NCI-H748 treated with DMSO at 0.1 percent for 48 hours (cell line): ENCODE results near the gene PDE8B.

ENCODE experiments used
- DNase-seq: peaks from one replicate; lab custom pipeline; 2025; lab: John Stamatoyannopoulos, UW

The PDE8B gene

GRCh38 chr5:77319117-77319804 is 108.8 kb downstream of the PDE8B start:
- DNase-seq = no peak

- no peak for DNase-seq
Observed at GRCh38 chr5:77321793-77322394, 111.4 kb downstream of the PDE8B start.

GRCh38 chr5:77322406-77322805 is 111.9 kb downstream of the PDE8B start:
- DNase-seq = no peak

GRCh38 chr5:77325921-77326541 is 115.6 kb downstream of the PDE8B start:
- no peak for DNase-seq

- no peak for DNase-seq
Observed at GRCh38 chr5:77326986-77327734, 116.7 kb downstream of the PDE8B start.

- DNase-seq = no peak
Observed at GRCh38 chr5:77328930-77329647, 118.6 kb downstream of the PDE8B start.

- DNase-seq = no peak
Observed at GRCh38 chr5:77329664-77330430, 119.4 kb downstream of the PDE8B start.

- no peak for DNase-seq
Observed at GRCh38 chr5:77333036-77333435, 122.6 kb downstream of the PDE8B start.

GRCh38 chr5:77333451-77334123 is 123.1 kb downstream of the PDE8B start:
- DNase-seq = no peak

- no peak for DNase-seq
Observed at GRCh38 chr5:77337246-77337645, 126.8 kb downstream of the PDE8B start.

- no peak for DNase-seq
Observed at GRCh38 chr5:77337686-77338085, 127.2 kb downstream of the PDE8B start.

- DNase-seq = no peak
Observed at GRCh38 chr5:77339337-77339890, 128.9 kb downstream of the PDE8B start.

GRCh38 chr5:77343165-77343564 is 132.7 kb downstream of the PDE8B start:
- no peak for DNase-seq

- no peak for DNase-seq
Observed at GRCh38 chr5:77347435-77348098, 137.1 kb downstream of the PDE8B start.

GRCh38 chr5:77353251-77353650 is 142.8 kb downstream of the PDE8B start:
- DNase-seq = no peak

GRCh38 chr5:77354454-77354853 is 144.0 kb downstream of the PDE8B start:
- DNase-seq = no peak

- no peak for DNase-seq
Observed at GRCh38 chr5:77355080-77355479, 144.6 kb downstream of the PDE8B start.

GRCh38 chr5:77355751-77356150 is 145.3 kb downstream of the PDE8B start:
- DNase-seq = no peak

- no peak for DNase-seq
Observed at GRCh38 chr5:77356740-77357139, 146.3 kb downstream of the PDE8B start.
